Activated B cell treated with CpG ODN at 0.5 μM for 24 hours (primary cell): ENCODE data around the gene ERVFRD-1. TPM values are rescaled to one million over a fixed set of nuclear protein-coding genes. Genes with fewer than 3 reads are reported as not detected.

Experiments used
- ATAC-seq: fragments of 200-7000 bp; cut with Tn5 transposase; one replicate; pipeline ENCODE4 v1.10.0; 2021; ENCODE audit warnings: low read depth, mild to moderate bottlenecking, moderate library complexity
- CTCF ChIA-PET: fragments of 350-600 bp; sonication (Branson Sonifier 250); formaldehyde crosslinking; loops from one replicate; lab custom pipeline; 2021; ENCODE audit warnings: antibody characterized with exemption; lab: Charles Lee
- POLR2A ChIA-PET: fragments of 350-600 bp; sonication (Branson Sonifier 250); formaldehyde crosslinking; loops from one replicate; lab custom pipeline; 2021; ENCODE audit warnings: antibody characterized with exemption; lab: Charles Lee
- DNase-seq: peaks from one replicate; pipeline ENCODE4 v3.0.0; 2022
- H3K27ac Mint-ChIP-seq: one replicate; pipeline ENCODE4 v1.8.0; 2020; ENCODE audit warnings: mixed read lengths
- H3K27me3 Mint-ChIP-seq: one replicate; pipeline ENCODE4 v1.8.0; 2021; ENCODE audit warnings: mixed read lengths
- H3K36me3 Mint-ChIP-seq: one replicate; pipeline ENCODE4 v1.8.0; 2021; ENCODE audit warnings: low read depth, mixed read lengths
- H3K4me1 Mint-ChIP-seq: one replicate; pipeline ENCODE4 v1.8.0; 2021; ENCODE audit warnings: mixed read lengths
- H3K4me3 Mint-ChIP-seq: one replicate; pipeline ENCODE4 v1.8.0; 2020; ENCODE audit warnings: mild to moderate bottlenecking, mixed read lengths
- H3K9me3 Mint-ChIP-seq: one replicate; pipeline ENCODE4 v1.8.0; 2020; ENCODE audit warnings: mixed read lengths
- CTCF ChIP-seq: fragments of 200-600 bp; IDR thresholded peaks from one replicate; pipeline ENCODE4 v1.8.0; 2022; ENCODE audit warnings: antibody characterized with exemption, mild to moderate bottlenecking
- intact Hi-C: fragments of 100-400 bp; cut with micrococcal nuclease; formaldehyde crosslinking; loops from one replicate; pipeline ENCODE4 v1.15.1; 2024
- total RNA-seq: library from RNA; stranded (reverse); gene quantifications from 2 replicates; pipeline ENCODE4 v1.2.3, GENCODE V29; 2022

The ERVFRD-1 gene
- total RNA-seq, 1 donor from 2014 or later, result not detected

GRCh38 chr6:11129908-11130565 lies 18.5 kb upstream of the ERVFRD-1 start:
- Mint-ChIP-seq H3K9me3 (no peaks in the 10 kb centered on the region), H3K36me3 (peaks cover 18% of the 10 kb centered on the region), H3K4me1 (peaks cover 20% of the 10 kb centered on the region), H3K27me3 (no peaks in the 10 kb centered on the region), H3K4me3 (no peak overlapping the region), H3K27ac (no peak overlapping the region)
- TF ChIP-seq CTCF, result no peak
- ATAC-seq (no peak), DNase-seq (no peak)
- ChIA-PET CTCF (no interaction called here), POLR2A (no interaction called here)
- intact Hi-C loops, result no loop called here

- CTCF ChIA-PET, result interaction anchor here (1.0 kb wide), 1 partner anchor 327 kb away, joined by 3 read pairs; no protein-coding TSS in a partner anchor
- DNase-seq (no peak), ATAC-seq (no peak)
- no peaks in the 10 kb centered on the region for H3K27me3 Mint-ChIP-seq
- TF ChIP-seq CTCF, result no peak
- H3K36me3 Mint-ChIP-seq, result peaks cover 10% of the 10 kb centered on the region
- intact Hi-C loops, result no loop called here
- peaks cover 14% of the 10 kb centered on the region for H3K4me1 Mint-ChIP-seq
- H3K27ac Mint-ChIP-seq, result no peak overlapping the region
- H3K9me3 Mint-ChIP-seq, result no peaks in the 10 kb centered on the region
- no peak overlapping the region for H3K4me3 Mint-ChIP-seq
- POLR2A ChIA-PET, result no interaction called here
Observed at GRCh38 chr6:11128608-11129007, 17.1 kb upstream of the ERVFRD-1 start.

GRCh38 chr6:11126876-11127275 lies 15.4 kb upstream of the ERVFRD-1 start:
- ATAC-seq, result no peak
- intact Hi-C loops, result no loop called here
- ChIA-PET POLR2A (no interaction called here), CTCF (no interaction called here)
- peaks cover 10% of the 10 kb centered on the region for H3K36me3 Mint-ChIP-seq
- no peaks in the 10 kb centered on the region for H3K27me3 Mint-ChIP-seq
- H3K27ac Mint-ChIP-seq, result no peak overlapping the region
- H3K4me3 Mint-ChIP-seq, result no peak overlapping the region
- TF ChIP-seq CTCF, result no peak
- DNase-seq, result no peak
- H3K9me3 Mint-ChIP-seq, result no peaks in the 10 kb centered on the region
- H3K4me1 Mint-ChIP-seq, result peaks cover 14% of the 10 kb centered on the region

GRCh38 chr6:11123978-11124377 lies 12.5 kb upstream of the ERVFRD-1 start:
- Mint-ChIP-seq H3K9me3 (no peaks in the 10 kb centered on the region), H3K27me3 (no peaks in the 10 kb centered on the region), H3K4me3 (no peak overlapping the region), H3K4me1 (peaks cover 2% of the 10 kb centered on the region), H3K36me3 (peaks cover 10% of the 10 kb centered on the region), H3K27ac (no peak overlapping the region)
- TF ChIP-seq CTCF, result no peak
- ATAC-seq (no peak), DNase-seq (no peak)
- intact Hi-C loops, result no loop called here
- POLR2A ChIA-PET, result no interaction called here
- CTCF ChIA-PET, result no interaction called here

- Mint-ChIP-seq H3K27ac (no peak overlapping the region), H3K36me3 (peaks cover 6% of the 10 kb centered on the region), H3K9me3 (no peaks in the 10 kb centered on the region), H3K27me3 (no peaks in the 10 kb centered on the region), H3K4me1 (peaks cover 2% of the 10 kb centered on the region), H3K4me3 (no peak overlapping the region)
- ChIA-PET POLR2A (no interaction called here), CTCF (no interaction called here)
- DNase-seq (no peak), ATAC-seq (no peak)
- intact Hi-C loops, result no loop called here
- TF ChIP-seq CTCF, result no peak
Observed at GRCh38 chr6:11122380-11122779, 10.9 kb upstream of the ERVFRD-1 start.
